Measurements from ENCODE around the gene ARAP1. TPM values are rescaled to one million over a fixed set of nuclear protein-coding genes. Genes with fewer than 3 reads are reported as not detected.
A peak's percentile ranks its signal among the peaks of the same experiment; 100 is the strongest.

The ARAP1 gene
- total and polyA plus RNA-seq, 7 experiments from 2014 or later = 30.4 to 317 (median 132) TPM

GRCh38 chr11:72709478-72710238 is 42.5 kb downstream of the ARAP1 start:
- Mint-ChIP-seq H3K4me3 (no peak overlapping the region), H3K36me3 (peaks cover 11 to 49% (median 17%) of the 10 kb centered on the region in 5 donors), H3K27me3 (no peaks in the 10 kb centered on the region), H3K9me3 (no peaks in the 10 kb centered on the region), H3K4me1 (peaks cover 4 to 19% (median 15%) of the 10 kb centered on the region in 7 donors), H3K27ac (peak overlapping the region in 1 of 9 donors; percentile 57)
- no peaks in the 10 kb centered on the region for H3K27me3 ChIP-seq (ENCODE audit: control insufficient read depth in 2 of 2, insufficient read depth in 2 of 2, low read length in 2 of 2)
- H3K27ac ChIP-seq (ENCODE audit: low read depth, low read length) = no peak overlapping the region
- H3K36me3 ChIP-seq (ENCODE audit: control insufficient read depth in 2 of 3, insufficient read depth in 3 of 3, low read length in 3 of 3) = peaks cover 13 to 97% (median 41%) of the 10 kb centered on the region in 3 experiments
- intact Hi-C loops (cut with micrococcal nuclease) = no loop called here
- DNase-seq (no peak), ATAC-seq (no peak)
- POLR2A ChIA-PET = no interaction called here
- H3K4me3 ChIP-seq (ENCODE audit: low read length) = no peak overlapping the region
- peaks cover 0 to under 1% of the 10 kb centered on the region in 2 donors for H3K4me1 ChIP-seq (ENCODE audit: control insufficient read depth in 2 of 2, insufficient read depth in 2 of 2, low read length in 2 of 2)
- CTCF ChIA-PET = no interaction called here
- no peaks in the 10 kb centered on the region for H3K9me3 ChIP-seq (ENCODE audit: control insufficient read depth in 2 of 3, low read length in 3 of 3)

GRCh38 chr11:72707032-72707431 is 45.2 kb downstream of the ARAP1 start:
- intact Hi-C loops (cut with micrococcal nuclease) = no loop called here
- ATAC-seq (no peak), DNase-seq (no peak)
- H3K4me1 Mint-ChIP-seq = peaks cover 0 to 19% (median 5%) of the 10 kb centered on the region in 7 donors
- H3K4me3 ChIP-seq (ENCODE audit: low read length) = no peak overlapping the region
- peaks cover 15 to 99% (median 43%) of the 10 kb centered on the region in 3 experiments for H3K36me3 ChIP-seq (ENCODE audit: control insufficient read depth in 2 of 3, insufficient read depth in 3 of 3, low read length in 3 of 3)
- H3K27me3 ChIP-seq (ENCODE audit: control insufficient read depth in 2 of 2, insufficient read depth in 2 of 2, low read length in 2 of 2) = no peaks in the 10 kb centered on the region
- H3K9me3 ChIP-seq (ENCODE audit: control insufficient read depth in 2 of 3, low read length in 3 of 3) = no peaks in the 10 kb centered on the region
- no peaks in the 10 kb centered on the region for H3K27me3 Mint-ChIP-seq
- peak overlapping the region in 5 of 9 donors; percentile 41 to 82 (median 68) for H3K27ac Mint-ChIP-seq
- ChIA-PET POLR2A (interaction anchor here (0.8 kb wide), 1 partner anchor 342 kb away, joined by 3 read pairs; no protein-coding TSS in a partner anchor), CTCF (interaction anchor here (0.6 kb wide), 1 partner anchor 9 kb away, joined by 3 read pairs; no protein-coding TSS in a partner anchor)
- no peaks in the 10 kb centered on the region for H3K4me1 ChIP-seq (ENCODE audit: control insufficient read depth in 2 of 2, insufficient read depth in 2 of 2, low read length in 2 of 2)
- H3K4me3 Mint-ChIP-seq = no peak overlapping the region
- H3K36me3 Mint-ChIP-seq = peaks cover 11 to 49% (median 16%) of the 10 kb centered on the region in 5 donors
- H3K27ac ChIP-seq (ENCODE audit: low read depth, low read length) = no peak overlapping the region
- H3K9me3 Mint-ChIP-seq = no peaks in the 10 kb centered on the region

GRCh38 chr11:72706579-72706978 is 45.6 kb downstream of the ARAP1 start:
- ChIA-PET CTCF (no interaction called here), POLR2A (interaction anchor here (0.8 kb wide), 1 partner anchor 342 kb away, joined by 3 read pairs; no protein-coding TSS in a partner anchor)
- ATAC-seq (no peak), DNase-seq (no peak)
- H3K4me3 Mint-ChIP-seq = no peak overlapping the region
- H3K4me1 Mint-ChIP-seq = peaks cover 0 to 19% (median 5%) of the 10 kb centered on the region in 7 donors
- no peaks in the 10 kb centered on the region for H3K9me3 Mint-ChIP-seq
- H3K9me3 ChIP-seq (ENCODE audit: control insufficient read depth in 2 of 3, low read length in 3 of 3) = no peaks in the 10 kb centered on the region
- no peak overlapping the region for H3K27ac ChIP-seq (ENCODE audit: low read depth, low read length)
- H3K36me3 Mint-ChIP-seq = peaks cover 11 to 49% (median 17%) of the 10 kb centered on the region in 5 donors
- H3K4me1 ChIP-seq (ENCODE audit: control insufficient read depth in 2 of 2, insufficient read depth in 2 of 2, low read length in 2 of 2) = no peaks in the 10 kb centered on the region
- intact Hi-C loops (cut with micrococcal nuclease) = no loop called here
- peak overlapping the region in 5 of 9 donors; percentile 1 to 68 (median 51) for H3K27ac Mint-ChIP-seq
- H3K27me3 ChIP-seq (ENCODE audit: control insufficient read depth in 2 of 2, insufficient read depth in 2 of 2, low read length in 2 of 2) = no peaks in the 10 kb centered on the region
- H3K4me3 ChIP-seq (ENCODE audit: low read length) = no peak overlapping the region
- peaks cover 15 to 99% (median 43%) of the 10 kb centered on the region in 3 experiments for H3K36me3 ChIP-seq (ENCODE audit: control insufficient read depth in 2 of 3, insufficient read depth in 3 of 3, low read length in 3 of 3)
- no peaks in the 10 kb centered on the region for H3K27me3 Mint-ChIP-seq

DNA sequence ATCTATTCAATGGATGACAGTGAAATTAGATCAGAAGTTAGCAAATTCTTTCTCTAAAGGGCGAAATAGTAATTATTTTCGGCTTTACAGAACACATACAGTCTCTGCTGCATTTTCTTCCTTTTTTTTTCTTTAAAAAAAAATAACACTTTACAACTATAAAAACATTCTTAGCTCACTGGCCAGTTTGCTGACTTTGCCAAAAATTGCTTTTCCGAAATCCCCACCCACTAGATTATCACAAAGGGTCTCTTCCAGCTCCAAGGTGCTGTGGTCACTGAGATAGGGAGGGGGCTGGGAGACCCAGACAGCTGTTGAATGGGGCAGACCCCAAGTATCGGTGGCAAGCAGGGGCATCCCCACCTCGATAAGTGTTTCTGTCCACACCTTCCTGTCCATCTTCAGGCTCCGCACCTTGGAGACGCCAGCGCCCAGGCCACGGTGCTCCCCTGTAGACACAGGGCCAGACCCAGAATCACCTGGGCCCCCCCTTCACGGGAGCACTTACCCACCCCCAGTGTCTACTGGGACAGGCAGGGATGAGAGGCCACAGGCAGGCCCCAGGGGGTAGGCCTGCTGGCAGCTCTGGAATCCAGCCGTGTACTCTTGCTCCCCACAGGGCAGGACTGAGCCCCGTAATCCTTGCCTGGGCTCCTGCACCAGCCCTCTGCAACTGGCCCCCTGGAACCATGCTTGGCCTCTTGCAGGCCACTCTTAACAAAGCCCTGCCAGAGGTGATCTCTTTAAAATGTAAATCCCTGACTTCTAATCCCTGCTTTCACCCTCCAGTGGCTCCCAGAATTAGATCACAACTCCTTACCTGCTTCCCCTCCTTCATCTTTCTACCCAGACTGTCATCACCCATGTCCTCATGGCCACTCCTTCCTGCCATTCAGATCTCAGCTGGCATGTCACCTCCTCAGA is 46.5 kb downstream of the ARAP1 start:
- H3K9me3 ChIP-seq (ENCODE audit: control insufficient read depth in 2 of 3, low read length in 3 of 3) = no peaks in the 10 kb centered on the region
- Mint-ChIP-seq H3K36me3 (peaks cover 5 to 48% (median 21%) of the 10 kb centered on the region in 5 donors), H3K27ac (peak overlapping the region in 5 of 9 donors; percentile 1 to 51 (median 27)), H3K4me3 (no peak overlapping the region), H3K4me1 (peaks cover 0 to 13% (median 5%) of the 10 kb centered on the region in 7 donors), H3K9me3 (no peaks in the 10 kb centered on the region), H3K27me3 (no peaks in the 10 kb centered on the region)
- no peaks in the 10 kb centered on the region for H3K4me1 ChIP-seq (ENCODE audit: control insufficient read depth in 2 of 2, insufficient read depth in 2 of 2, low read length in 2 of 2)
- intact Hi-C loops (cut with micrococcal nuclease) = no loop called here
- no peak overlapping the region for H3K27ac ChIP-seq (ENCODE audit: low read depth, low read length)
- H3K36me3 ChIP-seq (ENCODE audit: control insufficient read depth in 2 of 3, insufficient read depth in 3 of 3, low read length in 3 of 3) = peaks cover 15 to 99% (median 41%) of the 10 kb centered on the region in 3 experiments
- ChIA-PET POLR2A (no interaction called here), CTCF (interaction anchor here (1.0 kb wide), 1 partner anchor 234 kb away, joined by 3 read pairs; no protein-coding TSS in a partner anchor)
- no peaks in the 10 kb centered on the region for H3K27me3 ChIP-seq (ENCODE audit: control insufficient read depth in 2 of 2, insufficient read depth in 2 of 2, low read length in 2 of 2)
- no peak for ATAC-seq
- DNase-seq = no peak
- H3K4me3 ChIP-seq (ENCODE audit: low read length) = no peak overlapping the region

GRCh38 chr11:72704783-72705265 is 47.4 kb downstream of the ARAP1 start:
- Histone ChIP-seq H3K27me3 (ENCODE audit: control insufficient read depth in 2 of 2, insufficient read depth in 2 of 2, low read length in 2 of 2) (no peaks in the 10 kb centered on the region), H3K36me3 (ENCODE audit: control insufficient read depth in 2 of 3, insufficient read depth in 3 of 3, low read length in 3 of 3) (peaks cover 15 to 99% (median 36%) of the 10 kb centered on the region in 3 experiments), H3K27ac (ENCODE audit: low read depth, low read length) (no peak overlapping the region), H3K4me3 (ENCODE audit: low read length) (no peak overlapping the region), H3K9me3 (ENCODE audit: control insufficient read depth in 2 of 3, low read length in 3 of 3) (no peaks in the 10 kb centered on the region), H3K4me1 (ENCODE audit: control insufficient read depth in 2 of 2, insufficient read depth in 2 of 2, low read length in 2 of 2) (no peaks in the 10 kb centered on the region)
- Mint-ChIP-seq H3K9me3 (no peaks in the 10 kb centered on the region), H3K36me3 (peaks cover 7 to 46% (median 24%) of the 10 kb centered on the region in 5 donors), H3K27me3 (no peaks in the 10 kb centered on the region), H3K27ac (peak overlapping the region in 4 of 9 donors; percentile 6 to 64 (median 25)), H3K4me3 (no peak overlapping the region), H3K4me1 (peaks cover 0 to 12% (median 5%) of the 10 kb centered on the region in 7 donors)
- ChIA-PET CTCF (interaction anchor here (1.0 kb wide), 1 partner anchor 233 kb away, joined by 3 read pairs; no protein-coding TSS in a partner anchor), POLR2A (no interaction called here)
- ATAC-seq = no peak
- intact Hi-C loops (cut with micrococcal nuclease) = no loop called here
- DNase-seq = no peak

GRCh38 chr11:72704028-72704782 is 48.0 kb downstream of the ARAP1 start:
- no peaks in the 10 kb centered on the region for H3K27me3 ChIP-seq (ENCODE audit: control insufficient read depth in 2 of 2, insufficient read depth in 2 of 2, low read length in 2 of 2)
- peaks cover 18 to 99% (median 33%) of the 10 kb centered on the region in 3 experiments for H3K36me3 ChIP-seq (ENCODE audit: control insufficient read depth in 2 of 3, insufficient read depth in 3 of 3, low read length in 3 of 3)
- H3K27ac ChIP-seq (ENCODE audit: low read depth, low read length) = no peak overlapping the region
- H3K27ac Mint-ChIP-seq = peak overlapping the region in 2 of 9 donors; percentile 6 to 32
- H3K9me3 ChIP-seq (ENCODE audit: control insufficient read depth in 2 of 3, low read length in 3 of 3) = no peaks in the 10 kb centered on the region
- no peak overlapping the region for H3K4me3 Mint-ChIP-seq
- H3K27me3 Mint-ChIP-seq = no peaks in the 10 kb centered on the region
- ChIA-PET POLR2A (no interaction called here), CTCF (no interaction called here)
- DNase-seq (no peak), ATAC-seq (no peak)
- H3K4me1 ChIP-seq (ENCODE audit: control insufficient read depth in 2 of 2, insufficient read depth in 2 of 2, low read length in 2 of 2) = no peaks in the 10 kb centered on the region
- intact Hi-C loops (cut with micrococcal nuclease) = no loop called here
- H3K4me1 Mint-ChIP-seq = peaks cover 0 to 16% (median 5%) of the 10 kb centered on the region in 7 donors
- no peak overlapping the region for H3K4me3 ChIP-seq (ENCODE audit: low read length)
- no peaks in the 10 kb centered on the region for H3K9me3 Mint-ChIP-seq
- peaks cover 10 to 45% (median 27%) of the 10 kb centered on the region in 5 donors for H3K36me3 Mint-ChIP-seq
